CD4-positive, CD25-positive, alpha-beta regulatory T cell (primary cell): ENCODE results near the gene INVS. TPM values are rescaled to one million over a fixed set of nuclear protein-coding genes. Genes with fewer than 3 reads are reported as not detected.
"Not testable (repeated sequence)": the region's sequence is repeated elsewhere in the genome, so short reads cannot be mapped to it uniquely, and the experiment has no call there.

Experiments used
- ATAC-seq, 2 donors: fragments of 150-1000 bp; cut with Tn5 transposase; one replicate each; pipeline ENCODE4 v1.10.0; 2021; ENCODE audit warnings: low read depth in 2 of 2, moderate number of reproducible peaks in 2 of 2, moderate library complexity in 1 of 2
- DNase-seq, 3 donors: peaks; one replicate each; pipeline versions ENCODE4 v3.0.0 to v3.0.0-alpha.2; 2012 to 2022; ENCODE audit warnings: mixed read lengths in 1 of 3
- H3K27ac ChIP-seq: one replicate; pipeline ENCODE4 v1.7.0; 2013; ENCODE audit warnings: mild to moderate bottlenecking, low read length; ENCODE audit not compliant: insufficient read depth, poor library complexity, severe bottlenecking
- H3K27me3 ChIP-seq: one replicate; pipeline ENCODE4 v1.7.0; 2013; ENCODE audit warnings: low read length; ENCODE audit not compliant: control insufficient read depth, insufficient read depth
- H3K36me3 ChIP-seq: one replicate; pipeline ENCODE4 v1.7.0; 2013; ENCODE audit warnings: mild to moderate bottlenecking, low read length, moderate library complexity; ENCODE audit not compliant: control insufficient read depth, insufficient read depth
- H3K4me1 ChIP-seq: 2 replicates; pipeline ENCODE4 v1.7.0; 2013; ENCODE audit warnings: mild to moderate bottlenecking, low read length; ENCODE audit not compliant: insufficient read depth, control insufficient read depth, poor library complexity, severe bottlenecking
- H3K4me3 ChIP-seq: one replicate; pipeline ENCODE4 v1.7.0; 2013; ENCODE audit warnings: low read depth, mild to moderate bottlenecking, low read length, moderate library complexity
- H3K9me3 ChIP-seq, 2 experiments: 1 replicate in 1 of 2; 2 replicates in 1 of 2; pipeline ENCODE4 v1.7.0; 2013; ENCODE audit warnings: low read length in 2 of 2, mild to moderate bottlenecking in 1 of 2, moderate library complexity in 1 of 2; ENCODE audit not compliant: control insufficient read depth in 2 of 2
- H3K27ac Mint-ChIP-seq, 3 donors: one replicate each; pipeline ENCODE4 v1.8.0; 2020 to 2022; ENCODE audit warnings: mild to moderate bottlenecking in 3 of 3, mixed read lengths in 3 of 3, moderate library complexity in 2 of 3
- H3K27me3 Mint-ChIP-seq: one replicate; pipeline ENCODE4 v1.8.0; 2022; ENCODE audit warnings: mild to moderate bottlenecking, mixed read lengths
- H3K36me3 Mint-ChIP-seq: one replicate; pipeline ENCODE4 v1.8.0; 2020; ENCODE audit warnings: mixed read lengths
- H3K4me1 Mint-ChIP-seq, 4 donors: one replicate each; pipeline ENCODE4 v1.8.0; 2020 to 2022; ENCODE audit warnings: mixed read lengths in 4 of 4, mild to moderate bottlenecking in 1 of 4
- H3K4me3 Mint-ChIP-seq, 4 donors: one replicate each; pipeline ENCODE4 v1.8.0; 2020 to 2022; ENCODE audit warnings: mild to moderate bottlenecking in 4 of 4, mixed read lengths in 4 of 4, moderate library complexity in 3 of 4
- H3K9me3 Mint-ChIP-seq, 7 donors: one replicate each; pipeline ENCODE4 v1.8.0; 2020 to 2022; ENCODE audit warnings: mixed read lengths in 7 of 7, mild to moderate bottlenecking in 3 of 7, moderate library complexity in 2 of 7
- polyA plus RNA-seq, 4 donors: library from polyadenylated mRNA; unstranded; fragments of 300-500 nt; fragmentation: Illumina TruSeq; gene quantifications; one replicate each; pipeline ENCODE4 v1.2.3, GENCODE V29; 2021
- total RNA-seq: library from RNA; stranded (reverse); gene quantifications from one replicate; pipeline ENCODE4 v1.2.3, GENCODE V29; 2022

Gene INVS
- total and polyA plus RNA-seq, 5 donors from 2014 or later = 5.7 to 20.5 (median 6.2) TPM

GRCh38 chr9:100338736-100339135, 239.7 kb downstream of the INVS start:
- DNase-seq, H3K27me3 ChIP-seq, H3K27ac Mint-ChIP-seq, H3K9me3 Mint-ChIP-seq, H3K27me3 Mint-ChIP-seq, H3K4me3 Mint-ChIP-seq, H3K27ac ChIP-seq, H3K4me1 ChIP-seq, H3K4me3 ChIP-seq, H3K9me3 ChIP-seq, ATAC-seq: not testable (repeated sequence)
- H3K36me3 ChIP-seq = peaks cover 20% of the 10 kb centered on the region
- Mint-ChIP-seq H3K36me3 (peaks cover 45% of the 10 kb centered on the region), H3K4me1 (peaks cover 25 to 43% (median 35%) of the 10 kb centered on the region in 4 donors)

GRCh38 chr9:100340224-100340623, 241.2 kb downstream of the INVS start:
- ATAC-seq (no peak), DNase-seq (no peak)
- no peaks in the 10 kb centered on the region for H3K9me3 ChIP-seq
- Mint-ChIP-seq H3K4me3 (no peak overlapping the region), H3K9me3 (no peaks in the 10 kb centered on the region), H3K4me1 (peaks cover 21 to 43% (median 36%) of the 10 kb centered on the region in 4 donors), H3K27me3 (no peaks in the 10 kb centered on the region), H3K27ac (no peak overlapping the region), H3K36me3 (peaks cover 43% of the 10 kb centered on the region)
- H3K36me3 ChIP-seq = peaks cover 23% of the 10 kb centered on the region
- no peak overlapping the region for H3K4me3 ChIP-seq
- no peaks in the 10 kb centered on the region for H3K4me1 ChIP-seq
- H3K27me3 ChIP-seq = no peaks in the 10 kb centered on the region
- no peak overlapping the region for H3K27ac ChIP-seq

- no peak for ATAC-seq
- H3K4me1 ChIP-seq = no peaks in the 10 kb centered on the region
- no peaks in the 10 kb centered on the region for H3K27me3 ChIP-seq
- H3K27ac ChIP-seq = no peak overlapping the region
- Mint-ChIP-seq H3K36me3 (peaks cover 41% of the 10 kb centered on the region), H3K4me3 (no peak overlapping the region), H3K4me1 (peaks cover 29 to 49% (median 37%) of the 10 kb centered on the region in 4 donors), H3K27ac (peak overlapping the region in 2 of 3 donors; percentile 0 to 4), H3K27me3 (no peaks in the 10 kb centered on the region), H3K9me3 (no peaks in the 10 kb centered on the region)
- peaks cover 39% of the 10 kb centered on the region for H3K36me3 ChIP-seq
- no peak overlapping the region for H3K4me3 ChIP-seq
- H3K9me3 ChIP-seq = no peaks in the 10 kb centered on the region
- no peak for DNase-seq
These were observed 242.8 kb downstream of the INVS start for GRCh38 chr9:100341889-100342288.

DNA sequence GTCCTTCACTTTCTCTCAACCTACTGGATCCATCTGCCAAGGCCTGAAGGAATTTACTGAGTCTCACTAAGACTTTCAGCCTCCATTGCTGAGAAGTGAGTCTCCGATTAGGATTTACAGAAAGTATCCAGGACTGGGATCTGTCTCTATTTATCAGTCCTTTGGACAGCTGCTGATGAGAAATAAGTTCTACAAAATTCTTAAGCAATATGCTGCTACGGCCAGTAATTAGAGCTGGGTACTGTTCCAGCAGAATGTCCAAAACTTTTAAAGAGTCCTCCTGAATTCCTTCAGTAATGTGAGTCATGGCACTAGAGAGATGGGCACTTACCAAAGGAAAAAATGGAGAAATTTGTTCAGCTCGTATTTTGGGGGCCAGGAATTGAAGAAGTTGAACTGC, 247.8 kb downstream of the INVS start:
- Mint-ChIP-seq H3K27me3 (no peaks in the 10 kb centered on the region), H3K27ac (no peak overlapping the region), H3K4me1 (peaks cover 43 to 76% (median 50%) of the 10 kb centered on the region in 4 donors), H3K9me3 (no peaks in the 10 kb centered on the region), H3K36me3 (peaks cover 15% of the 10 kb centered on the region), H3K4me3 (no peak overlapping the region)
- Histone ChIP-seq H3K9me3 (no peaks in the 10 kb centered on the region), H3K4me3 (no peak overlapping the region), H3K36me3 (peaks cover 25% of the 10 kb centered on the region), H3K27me3 (no peaks in the 10 kb centered on the region), H3K4me1 (peaks cover 31% of the 10 kb centered on the region), H3K27ac (no peak overlapping the region)
- DNase-seq = no peak
- ATAC-seq = no peak

- H3K9me3 Mint-ChIP-seq = peaks cover 0 to 3% (median 0%) of the 10 kb centered on the region in 7 donors
- peak overlapping the region; percentile 6 to 27 (median 12) for H3K27ac Mint-ChIP-seq
- H3K36me3 ChIP-seq = peaks cover 17% of the 10 kb centered on the region
- H3K27me3 ChIP-seq = no peaks in the 10 kb centered on the region
- H3K4me1 ChIP-seq = peaks cover 40% of the 10 kb centered on the region
- H3K36me3 Mint-ChIP-seq = peaks cover 6% of the 10 kb centered on the region
- peak overlapping the region; percentile 34 to 100 (median 69) for H3K4me3 Mint-ChIP-seq
- H3K27ac ChIP-seq = no peak overlapping the region
- peaks cover 4% of the 10 kb centered on the region for H3K27me3 Mint-ChIP-seq
- no peak for ATAC-seq
- H3K4me3 ChIP-seq = peak overlapping the region; percentile 62
- DNase-seq = no peak
- no peaks in the 10 kb centered on the region for H3K9me3 ChIP-seq
- peaks cover 44 to 76% (median 55%) of the 10 kb centered on the region in 4 donors for H3K4me1 Mint-ChIP-seq
These were observed 251.1 kb downstream of the INVS start for GRCh38 chr9:100350188-100350587.

Other genes with a start within 250 kb of the INVS start
- gene STX17, start 192.6 kb upstream of the INVS start, total RNA-seq = 33.8 TPM
- gene STX17, start 192.6 kb upstream of the INVS start, polyA plus RNA-seq = 10 to 100 TPM; 26.2 to 29.4 (median 27.8) TPM
- 14.0 TPM for gene ERP44, start 243 bp upstream of the INVS start, total RNA-seq
- gene ERP44, start 243 bp upstream of the INVS start, polyA plus RNA-seq = 10 to 100 TPM; 34.1 to 42.6 (median 35.4) TPM